ENCODE data around the gene CNIH2. TPM values are rescaled to one million over a fixed set of nuclear protein-coding genes. Genes with fewer than 3 reads are reported as not detected.

The CNIH2 gene
- total and polyA plus RNA-seq, 2 of the 8 experiments (the other 6 are each of a cell fraction or from before 2014, with no cell fraction given), result 12.5 to 15.8 TPM

GRCh38 chr11:66328031-66328301, 50.0 kb downstream of the CNIH2 start (continued):
- TF ChIP-seq CHD7 (IDR thresholded peaks at IDR 0.05; ENCODE audit: insufficient replicate concordance, low read length) (no peak), TBP (IDR thresholded peaks at IDR 0.05; ENCODE audit: low read depth, low read length) (no peak), CTBP2 (IDR thresholded peaks at IDR 0.05; ENCODE audit: borderline replicate concordance, insufficient read depth, insufficient read length, low read length) (no peak), KDM1A (IDR thresholded peaks at IDR 0.05; ENCODE audit: borderline replicate concordance, low read length) (no peak; the same call in 1 of the 2 replicates), RFX5 (IDR thresholded peaks at IDR 0.05; ENCODE audit: borderline replicate concordance, low read depth, low read length) (no peak), JUND (IDR thresholded peaks at IDR 0.05; ENCODE audit: low read length) (no peak), HDAC2 (IDR thresholded peaks at IDR 0.05; ENCODE audit: borderline replicate concordance in 1 of 2, low read depth in 2 of 2, low read length in 2 of 2) (no peak), SIN3A (conservative IDR thresholded peaks at IDR 0.05 in 1 of 2, IDR thresholded peaks at IDR 0.05 in 1 of 2; ENCODE audit: low read depth in 1 of 2, low read length in 2 of 2) (no peak), FOSL1 (IDR thresholded peaks at IDR 0.05; ENCODE audit: insufficient read depth, low read depth, low read length) (no peak), ZNF274 (IDR thresholded peaks at IDR 0.05; ENCODE audit: borderline replicate concordance, extremely low read depth, low read length) (no peak), CREB1 (IDR thresholded peaks at IDR 0.05) (no peak), TEAD4 (IDR thresholded peaks at IDR 0.05; ENCODE audit: low read depth, low read length) (no peak)

All from H1 (cell line).